K562 (cell line): ENCODE data around the gene GPR32. TPM values are rescaled to one million over a fixed set of nuclear protein-coding genes. Genes with fewer than 3 reads are reported as not detected.

Experiments used
- ATAC-seq: fragments of 200-7000 bp; cut with Tn5 transposase; 3 replicates; pipeline ENCODE4 v1.9.1; 2020; ENCODE audit warnings: moderate library complexity
- BruUV-seq: library from RNA; stranded (reverse); fragments of 400-500 nt; replicated peaks from 2 replicates; lab custom pipeline; 2021; lab: Mats Ljungman, UMichigan
- CTCF ChIA-PET: fragments of 300-600 bp; formaldehyde crosslinking; extraction: SDS; loops from one replicate; lab custom pipeline; 2021; ENCODE audit warnings: low intra/inter-chr PET ratio; lab: Yijun Ruan, JAX
- POLR2A ChIA-PET: fragments of 300-600, 350-650 bp; sonication (Branson Sonifier 250); formaldehyde crosslinking; extraction: SDS; loops from one replicate; lab custom pipeline; 2021; ENCODE audit warnings: antibody characterized with exemption, inconsistent platforms; lab: Yijun Ruan, JAX
- DNase-seq, 4 experiments: peaks; one replicate each; pipeline versions ENCODE4 v3.0.0 to v3.0.0-alpha.2; 2011 to 2018; ENCODE audit warnings: low spot score in 3 of 4, mixed read lengths in 3 of 4; ENCODE audit errors: extremely low read depth in 1 of 4
- FAIRE-seq: peaks from 2 replicates; lab custom pipeline; 2011; peaks lifted over from hg19 to GRCh38; lab: Jason Lieb, UNC
- H2AFZ ChIP-seq: 2 replicates; pipeline ENCODE4 v1.6.0; 2011; ENCODE audit warnings: low read depth, low read length, control low read depth, inconsistent platforms
- H3K27ac ChIP-seq: fragments of 200-600 bp; 3 replicates; pipeline ENCODE4 v1.8.0; 2011; ENCODE audit warnings: low read depth, mild to moderate bottlenecking, control low read depth, inconsistent platforms, low read length, moderate library complexity, mixed read lengths; ENCODE audit errors: extremely low read depth
- H3K27me3 ChIP-seq, 2 experiments: fragments of 300-600 bp in 1 of 2; 2 replicates in 1 of 2; 3 replicates in 1 of 2; pipeline versions ENCODE4 v1.6.0 to v1.8.0; 2011; ENCODE audit warnings: inconsistent platforms in 2 of 2, low read length in 2 of 2, mild to moderate bottlenecking in 1 of 2, mixed read lengths in 1 of 2, moderate library complexity in 1 of 2; ENCODE audit not compliant: control insufficient read depth in 2 of 2, insufficient read depth in 2 of 2
- H3K36me3 ChIP-seq: fragments of 300-600 bp; 3 replicates; pipeline ENCODE4 v1.8.0; 2011; ENCODE audit warnings: mild to moderate bottlenecking, low read length, inconsistent platforms; ENCODE audit not compliant: control insufficient read depth, insufficient read depth
- H3K4me1 ChIP-seq, 2 experiments: fragments of 200-600 bp in 1 of 2; replicated peaks in 1 of 2; 2 replicates in 1 of 2; 3 replicates in 1 of 2; pipeline versions ENCODE4 v1.5.1 to v1.8.0; 2011; ENCODE audit warnings: inconsistent platforms in 2 of 2, low read length in 2 of 2, mild to moderate bottlenecking in 1 of 2, mixed read lengths in 1 of 2, moderate library complexity in 1 of 2; ENCODE audit not compliant: control insufficient read depth in 2 of 2, insufficient read depth in 2 of 2
- H3K4me2 ChIP-seq: 2 replicates; pipeline ENCODE4 v1.6.1; 2011; ENCODE audit warnings: low read length, control low read depth, inconsistent platforms, mixed read lengths; ENCODE audit not compliant: insufficient read depth
- H3K4me3 ChIP-seq: fragments of 200-600 bp; sonication (generic), shearing (Covaris generic); 2 replicates; pipeline ENCODE4 v1.5.1; 2016; ENCODE audit warnings: control low read depth, inconsistent platforms
- H3K79me2 ChIP-seq: fragments of 200-600 bp; 3 replicates; pipeline ENCODE4 v1.8.0; 2011; ENCODE audit warnings: low read length, inconsistent platforms; ENCODE audit not compliant: control insufficient read depth, insufficient read depth
- H3K9ac ChIP-seq, 2 experiments: 2 replicates each; pipeline versions ENCODE4 v1.6.0 to v1.6.1; 2011; ENCODE audit warnings: low read depth in 2 of 2, low read length in 2 of 2, control low read depth in 1 of 2, inconsistent platforms in 1 of 2, mild to moderate bottlenecking in 1 of 2, mixed read lengths in 1 of 2; ENCODE audit not compliant: insufficient read depth in 1 of 2
- H3K9me1 ChIP-seq: one replicate; pipeline ENCODE4 v1.6.0; 2011; ENCODE audit warnings: inconsistent platforms, mild to moderate bottlenecking, low read length, moderate library complexity; ENCODE audit not compliant: control insufficient read depth, insufficient read depth
- H3K9me3 ChIP-seq: replicated peaks from 2 replicates; pipeline ENCODE4 v1.5.1; 2011; ENCODE audit warnings: low read depth, low read length, inconsistent platforms; ENCODE audit not compliant: control insufficient read depth, insufficient read depth
- H4K20me1 ChIP-seq: replicated peaks from 2 replicates; pipeline ENCODE4 v1.6.1; 2011; ENCODE audit warnings: low read length, inconsistent platforms, mixed read lengths; ENCODE audit not compliant: control insufficient read depth, insufficient read depth
- HDAC3 ChIP-seq: fragments of 450-650 bp; IDR thresholded peaks from 2 replicates; pipeline ENCODE4 v1.6.1; 2018; ENCODE audit warnings: borderline replicate concordance, mild to moderate bottlenecking, moderate library complexity; ENCODE audit not compliant: partially characterized antibody
- SP1 ChIP-seq: sonication (generic); formaldehyde crosslinking; IDR thresholded peaks from 2 replicates; pipeline ENCODE4 v1.8.1; 2022; ENCODE audit warnings: mild to moderate bottlenecking, missing genetic modification reagents
- ZFX ChIP-seq: sonication (generic); formaldehyde crosslinking; IDR thresholded peaks from 2 replicates; pipeline ENCODE4 v1.8.0; 2022; ENCODE audit warnings: mild to moderate bottlenecking, missing genetic modification reagents, moderate library complexity
- WGBS: fragments of 100-300 bp; shearing (Covaris generic); methylation state at CpG from one replicate; pipeline ENCODE4 v1.1.6; 2016; ENCODE audit warnings: low coverage, mixed read lengths; ENCODE audit not compliant: insufficient coverage; ENCODE audit errors: missing lambda C conversion rate; 5-methylcytosine and 5-hydroxymethylcytosine counted together
- in situ Hi-C: fragments of 300-500 bp; cut with MboI; formaldehyde crosslinking; loops from 4 replicates; pipeline ENCODE4 v1.15.0; 2018; ENCODE audit warnings: inconsistent platforms, mixed read lengths
- intact Hi-C: fragments of 100-400 bp; cut with micrococcal nuclease; formaldehyde crosslinking; loops from 2 replicates; pipeline ENCODE4 v1.14.2; 2022
- polyA plus RNA-seq, 8 experiments: library from polyadenylated mRNA; depleted of rRNA in 4 of 8; stranded (reverse) in 5 of 8; unstranded in 3 of 8; fragments of >200 nt; fragmentation: Nextera tagmentation in 2 of 8; fragmentation: Illumina TruSeq in 1 of 8; extraction: Ambion mirVana in 2 of 8; extraction: Trizol in 1 of 8; gene quantifications; 2 replicates each; pipeline versions ENCODE4 v1.2.1 to v1.2.3, GENCODE V29; 2011 to 2014; ENCODE audit warnings: inconsistent platforms in 1 of 8, missing spikeins in 1 of 8
- total RNA-seq, 7 experiments: library from RNA; depleted of rRNA in 6 of 7; stranded (reverse); fragments of >200 nt in 6 of 7; fragmentation: Illumina TruSeq in 2 of 7; extraction: Trizol in 2 of 7; gene quantifications; 2 replicates each; pipeline versions ENCODE4 v1.2.1 to v1.2.3, GENCODE V29; 2011 to 2021; ENCODE audit warnings: low replicate concordance in 1 of 7

GPR32 gene
- total and polyA plus RNA-seq, 9 of the 15 experiments (the other 6 are each of a cell fraction or from before 2014, with no cell fraction given) = not detected

- 31% methylated on average over 7 of the region's 7 CpGs for WGBS
- ChIA-PET POLR2A (interaction anchor here (0.6 to 2.9 kb wide), 15 partner anchors 14 to 351 kb away, joined by 3 to 13 read pairs (median 3); partner anchors contain the start of gene CLEC11A), CTCF (interaction anchor here (1.4 kb wide), 1 partner anchor 74 kb away, joined by 7 read pairs; no protein-coding TSS in a partner anchor)
- intact Hi-C loops (no loop called here), in situ Hi-C loops (no loop called here)
- Histone ChIP-seq H3K9me3 (no peaks in the 10 kb centered on the region), H3K79me2 (no peaks in the 10 kb centered on the region), H3K27me3 (no peaks in the 10 kb centered on the region), H3K9ac (no peak overlapping the region), H3K9me1 (no peaks in the 10 kb centered on the region), H3K36me3 (no peaks in the 10 kb centered on the region), H4K20me1 (no peaks in the 10 kb centered on the region), H3K4me3 (no peak overlapping the region), H2AFZ (no peak overlapping the region), H3K4me1 (peaks cover 23 to 30% of the 10 kb centered on the region in 2 experiments; a peak in 4 of 5 replicates), H3K27ac (no peak overlapping the region), H3K4me2 (no peak overlapping the region)
- ATAC-seq (no peak), FAIRE-seq (no peak), DNase-seq (peak in 2 of 4 experiments; percentile 54 to 57)
- no TSS peak for BruUV-seq
- TF ChIP-seq SP1 (CRISPR knock-in tag) (peak; percentile 40; the same call in 1 of the 2 replicates), ZFX (0 out of 2 replicates have a peak, but pooled peaks have one; percentile 10), HDAC3 (no peak)
- TF ChIP-seq, all 486 proteins: peak for 2
These were observed 8.7 kb downstream of the GPR32 start for GRCh38 chr19:50778906-50779430.
